GM21723 (cell line): ENCODE results near the gene NOTCH2NLA.
"Not testable (repeated sequence)": the region's sequence is repeated elsewhere in the genome, so short reads cannot be mapped to it uniquely, and the experiment has no call there.

ENCODE experiments used
- ATAC-seq: cut with Tn5 transposase; IDR thresholded peaks from one replicate; pipeline ENCODE4 v1.9.1; 2021; ENCODE audit warnings: mild to moderate bottlenecking, moderate library complexity; ENCODE audit not compliant: unreplicated experiment

Gene NOTCH2NLA

GRCh38 chr1:146228710-146229477, at the start of gene NOTCH2NLA:
NOTCH2NLA (minus strand) TSS chr1:146229021; CDS start chr1:146189337, 39,684 bp downstream.
- ATAC-seq, result not testable (repeated sequence)

- peak; percentile 69 for ATAC-seq
Observed at GRCh38 chr1:146278346-146278745, 49.5 kb upstream of the NOTCH2NLA start.

GRCh38 chr1:146277087-146277486, 48.3 kb upstream of the NOTCH2NLA start:
- ATAC-seq, result not testable (repeated sequence)

DNA sequence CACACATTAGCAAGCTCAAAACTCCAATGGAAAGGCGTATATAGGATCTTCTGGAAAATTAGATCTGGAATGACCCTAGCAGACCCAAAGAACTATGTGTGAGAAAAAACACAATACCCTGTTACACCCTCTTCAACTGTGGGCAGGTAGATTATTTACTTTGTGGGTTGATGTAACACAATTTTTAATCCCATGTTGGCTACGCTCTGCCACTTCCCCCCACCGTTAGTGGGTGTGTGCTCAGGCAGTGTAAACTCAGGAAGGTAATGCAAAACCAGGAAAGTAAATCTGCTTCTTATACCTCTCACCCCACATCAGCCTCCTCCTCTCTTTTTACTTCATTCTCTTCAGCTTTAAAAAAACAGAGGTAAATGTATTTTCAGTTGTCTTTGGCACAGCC, 45.3 kb upstream of the NOTCH2NLA start:
- ATAC-seq, result not testable (repeated sequence)

- ATAC-seq, result not testable (repeated sequence)
Observed at GRCh38 chr1:146273194-146273593, 44.4 kb upstream of the NOTCH2NLA start.

- ATAC-seq, result not testable (repeated sequence)
Observed at GRCh38 chr1:146272734-146273133, 43.9 kb upstream of the NOTCH2NLA start.

DNA sequence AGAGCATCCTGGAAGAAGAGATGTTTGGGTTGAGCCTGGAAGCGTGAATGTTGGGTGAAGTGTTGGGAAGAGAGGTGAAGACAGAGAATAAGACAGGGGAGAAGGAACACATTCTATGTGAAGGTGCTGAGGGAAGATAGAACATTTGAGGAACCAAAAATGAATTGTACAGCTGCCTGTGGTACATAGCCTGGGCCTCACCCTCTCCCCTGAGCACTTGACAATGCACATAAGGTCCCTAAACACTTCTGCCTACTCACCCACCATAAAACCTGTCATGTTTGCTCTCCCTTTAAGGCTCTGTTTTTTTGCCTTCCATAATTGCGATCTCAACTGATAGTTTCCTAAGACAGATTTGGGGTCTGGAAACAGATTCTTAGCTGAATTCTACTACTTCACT, 43.2 kb upstream of the NOTCH2NLA start:
- not testable (repeated sequence) for ATAC-seq

DNA sequence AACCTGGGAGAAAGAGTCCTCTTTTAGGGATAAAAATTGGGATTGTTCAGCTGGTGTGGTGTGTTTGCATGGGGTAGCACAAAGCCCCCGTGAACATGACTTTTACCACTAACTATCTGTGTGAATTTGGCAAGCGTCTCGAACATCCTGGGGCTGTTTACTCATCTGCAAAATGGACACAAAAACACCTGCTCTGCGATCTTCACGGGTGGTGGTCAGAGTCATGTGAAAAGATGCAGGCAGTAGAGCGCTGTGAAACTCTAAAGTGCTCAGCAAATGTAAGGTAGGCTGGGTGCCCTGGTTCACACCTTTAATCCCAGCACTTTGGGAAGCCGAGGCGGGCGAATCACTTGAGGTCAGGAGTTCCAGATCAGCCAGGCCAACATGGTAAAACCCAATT, 41.3 kb upstream of the NOTCH2NLA start:
- not testable (repeated sequence) for ATAC-seq

DNA sequence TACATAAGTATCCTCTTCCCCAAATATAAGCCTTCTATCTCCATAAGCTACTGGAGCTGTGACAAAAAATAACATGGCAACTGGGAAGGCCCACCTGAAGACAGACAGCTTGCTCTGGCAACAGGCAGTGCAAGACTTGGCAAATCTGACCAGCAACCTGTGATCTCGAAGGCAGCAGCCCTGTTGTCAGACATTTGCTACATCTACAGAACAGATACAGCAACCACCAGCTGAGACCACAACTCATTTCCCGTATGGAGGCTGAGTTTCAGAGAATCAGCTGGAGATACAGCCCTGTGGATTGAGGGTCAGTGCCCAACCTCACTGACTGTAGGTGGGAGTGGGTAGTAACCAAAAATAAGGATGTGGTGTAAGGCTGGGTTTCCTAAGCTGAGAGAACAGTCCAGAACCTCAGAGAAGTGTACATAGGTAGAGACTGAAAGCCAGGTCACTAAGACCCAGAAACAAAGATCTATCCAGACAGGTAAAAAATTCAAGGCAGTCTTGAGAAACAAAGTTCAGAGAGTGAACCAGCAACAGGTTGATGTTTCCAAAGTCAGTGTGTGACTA, 37.4 kb upstream of the NOTCH2NLA start:
- ATAC-seq, result not testable (repeated sequence)

DNA sequence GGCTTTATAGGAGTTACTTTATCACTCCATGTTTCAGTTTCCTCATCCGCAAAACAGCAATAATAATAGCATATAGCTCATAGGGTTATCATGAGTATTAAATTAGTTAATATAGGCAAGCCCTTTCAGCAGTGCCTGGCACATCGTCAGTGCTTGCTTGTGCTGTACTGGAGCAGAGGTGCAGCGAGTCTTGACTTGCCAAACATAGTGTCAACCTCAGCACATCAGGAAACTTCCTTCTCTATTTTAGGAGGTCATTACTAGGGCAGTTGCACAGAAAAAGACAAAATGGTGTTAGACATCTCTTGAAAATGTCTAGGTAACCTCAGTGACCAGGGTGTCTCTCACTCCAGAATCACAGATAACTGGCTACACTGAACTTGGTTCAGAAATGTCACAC, 35.9 kb upstream of the NOTCH2NLA start:
- ATAC-seq, result not testable (repeated sequence)

- not testable (repeated sequence) for ATAC-seq
Observed at GRCh38 chr1:146260006-146260730, 31.3 kb upstream of the NOTCH2NLA start.

- ATAC-seq, result not testable (repeated sequence)
Observed at GRCh38 chr1:146257992-146258552, 29.3 kb upstream of the NOTCH2NLA start.

- not testable (repeated sequence) for ATAC-seq
Observed at GRCh38 chr1:146254569-146255197, 25.9 kb upstream of the NOTCH2NLA start.

DNA sequence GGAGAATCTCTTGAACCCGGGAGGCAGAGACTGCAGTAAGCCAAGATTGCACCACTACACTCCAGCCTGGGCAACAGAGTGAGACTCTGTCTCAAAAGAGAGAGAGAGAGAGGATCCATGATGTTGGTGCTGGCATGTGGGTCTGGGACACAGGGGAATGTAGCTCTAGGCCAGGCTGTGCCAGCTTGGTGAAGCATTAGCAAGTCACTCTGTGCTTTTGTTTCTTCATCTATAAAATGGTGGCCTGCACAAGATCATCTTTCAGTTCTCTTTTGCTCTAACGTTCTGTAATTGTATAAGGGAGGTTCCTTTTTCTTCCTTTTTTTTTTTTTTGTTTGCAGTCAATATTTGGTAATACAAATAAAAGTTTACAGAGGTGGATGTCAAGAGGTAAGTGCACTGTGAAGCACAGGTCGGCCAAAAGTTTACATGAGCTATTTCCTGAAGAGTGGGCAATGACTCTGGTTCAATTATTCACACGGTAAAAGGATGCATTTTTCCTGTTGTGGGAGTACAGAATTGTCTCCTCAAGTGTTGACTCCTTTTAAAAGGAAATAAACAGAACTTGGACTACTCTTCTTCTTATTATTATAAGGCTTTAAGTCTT, 24.5 kb upstream of the NOTCH2NLA start:
- not testable (repeated sequence) for ATAC-seq

- not testable (repeated sequence) for ATAC-seq
Observed at GRCh38 chr1:146251523-146251922, 22.7 kb upstream of the NOTCH2NLA start.

DNA sequence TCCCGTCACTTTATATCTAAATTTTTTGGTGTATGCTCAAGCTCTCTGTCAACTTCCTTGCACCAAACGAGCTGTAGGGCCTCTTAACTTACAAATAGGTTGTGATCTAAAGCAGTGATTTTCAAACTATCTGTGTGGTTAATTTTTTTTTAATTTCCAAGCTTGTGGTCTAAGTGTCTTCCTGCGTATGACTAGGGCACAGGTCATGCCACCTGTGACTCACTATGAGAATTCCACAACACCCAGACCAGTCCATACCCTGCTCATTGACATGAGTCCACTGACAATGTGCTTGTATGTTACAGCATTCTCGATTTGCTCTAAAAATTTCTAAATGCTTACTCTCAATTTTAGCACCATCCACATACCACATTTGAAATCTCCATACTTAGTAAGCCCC, 19.8 kb upstream of the NOTCH2NLA start:
- ATAC-seq, result not testable (repeated sequence)

DNA sequence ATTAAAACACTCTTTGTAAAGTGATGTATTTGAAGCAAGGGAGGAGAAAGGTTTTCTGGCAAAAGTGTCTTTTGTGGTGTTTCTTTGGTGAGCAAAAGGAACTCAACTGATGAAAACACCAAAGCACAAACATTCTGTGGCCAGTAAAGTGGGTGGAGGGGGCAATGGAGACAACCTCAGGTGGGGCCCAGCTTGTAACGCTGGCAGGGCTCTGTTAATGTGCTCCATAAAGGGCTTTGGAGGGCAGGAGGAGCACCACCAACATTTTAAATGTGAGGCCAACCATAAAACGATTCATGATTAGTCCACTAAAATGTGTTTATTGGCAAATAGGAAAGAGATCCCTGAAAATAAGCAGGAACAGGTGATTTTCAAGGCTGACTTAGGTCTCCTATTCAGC, 7.8 kb upstream of the NOTCH2NLA start:
- ATAC-seq, result not testable (repeated sequence)

- not testable (repeated sequence) for ATAC-seq
Observed at GRCh38 chr1:146236026-146236601, 7.3 kb upstream of the NOTCH2NLA start.

DNA sequence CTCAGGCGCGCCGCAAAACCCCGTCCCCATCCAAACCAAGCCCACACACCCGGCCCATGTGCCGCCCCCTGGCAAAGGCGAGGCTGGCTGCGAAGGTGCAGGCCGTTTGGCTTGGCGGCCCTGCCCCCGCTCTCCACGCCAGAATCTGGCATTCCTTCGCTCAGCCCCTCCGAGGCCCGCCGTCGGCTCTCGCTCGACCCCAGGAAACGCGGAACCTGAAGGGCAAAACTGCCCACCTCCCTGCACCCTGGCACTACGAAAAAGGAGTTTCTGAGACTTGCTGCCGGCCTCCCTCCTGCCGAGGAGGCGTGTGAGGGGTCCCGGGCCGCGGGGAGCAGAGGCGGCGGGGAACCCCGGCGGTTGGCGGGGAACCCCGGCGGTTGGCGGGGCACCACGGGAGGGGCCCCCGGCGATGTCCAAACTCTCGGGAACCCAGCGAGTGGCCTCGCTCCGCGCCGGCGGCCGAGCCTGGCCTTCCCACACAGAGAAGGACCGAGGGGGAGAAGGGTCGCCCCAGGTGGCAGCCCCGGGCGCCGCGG, 608 bp downstream of the NOTCH2NLA start:
- ATAC-seq, result not testable (repeated sequence)

DNA sequence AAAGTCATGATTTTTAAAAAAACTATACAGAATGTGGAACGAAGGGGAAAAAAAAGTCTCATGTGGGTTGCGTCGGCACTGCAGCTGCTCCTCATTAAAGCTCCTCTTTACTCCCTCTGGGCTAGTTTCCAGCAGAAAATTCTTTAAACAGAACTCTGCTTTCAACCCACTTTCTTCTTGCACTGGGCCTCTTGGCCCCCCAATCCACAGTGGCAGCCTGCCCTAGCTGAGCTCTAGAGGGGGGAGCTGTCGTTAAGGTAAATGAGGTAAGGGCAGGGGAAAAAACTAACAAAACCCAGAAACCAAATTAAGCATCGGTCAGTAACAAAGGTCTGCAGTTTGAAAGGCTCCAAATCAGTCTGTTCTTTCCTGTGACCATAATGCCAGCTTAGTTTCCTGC, 54.3 kb downstream of the NOTCH2NLA start:
- ATAC-seq, result not testable (repeated sequence)
